ENCODE data around the gene ASPDH. TPM values are rescaled to one million over a fixed set of nuclear protein-coding genes. Genes with fewer than 3 reads are reported as not detected.
A peak's percentile ranks its signal among the peaks of the same experiment; 100 is the strongest.

Gene ASPDH
- total and polyA plus RNA-seq, 2 donors (not counting 3 experiments of a cell fraction or from before 2014, with no cell fraction given): not detected

DNA sequence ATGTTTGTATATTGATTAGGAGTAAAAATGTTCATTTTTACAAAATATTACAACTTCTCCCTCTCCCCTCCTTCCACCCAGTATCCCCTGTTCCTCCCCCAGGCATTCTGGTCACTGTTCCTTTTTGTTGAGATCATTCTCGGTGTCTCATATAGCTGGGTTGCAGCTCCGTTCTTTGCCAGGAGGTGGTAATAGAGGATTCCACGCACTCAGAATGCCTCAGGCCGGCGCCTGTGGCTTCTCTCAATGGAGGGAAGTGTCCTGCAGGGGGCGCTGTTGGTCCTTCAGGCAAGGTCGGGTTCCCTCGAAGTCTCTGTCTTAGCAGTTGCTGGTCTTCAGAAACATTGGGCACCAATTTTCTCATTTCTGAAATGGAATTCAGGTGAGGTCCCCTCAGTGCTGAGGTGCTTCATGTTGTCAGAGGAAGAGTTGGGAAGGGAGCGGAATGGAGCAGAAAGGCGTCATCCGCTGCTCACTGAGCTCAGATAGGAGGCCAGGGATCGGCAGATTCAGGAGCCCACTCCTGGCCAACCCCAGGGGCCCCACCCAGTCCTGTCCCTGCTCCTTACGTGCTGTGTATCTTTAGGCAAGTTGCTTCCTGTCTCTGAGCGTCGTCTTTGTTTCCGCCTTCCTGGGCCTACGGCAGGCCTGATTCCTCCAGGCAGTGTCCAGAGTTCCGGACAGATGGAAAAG, 26.7 kb downstream of the ASPDH start:
- DNase-seq (ENCODE audit: low read depth, low spot score) (peak; percentile 15), FAIRE-seq (no peak)
- Histone ChIP-seq H3K4me3 (replicated peaks in 1 of 3; ENCODE audit: insufficient read depth in 1 of 3, low read depth in 1 of 3, low read length in 3 of 3) (no peak overlapping the region), H3K27me3 (ENCODE audit: control insufficient read depth in 2 of 2, insufficient read depth in 2 of 2, low read length in 2 of 2) (peaks cover 9 to 10% of the 10 kb centered on the region in 2 experiments), H3K4me2 (ENCODE audit: insufficient read depth, low read length) (no peak overlapping the region), H3K4me1 (ENCODE audit: control insufficient read depth, extremely low read depth, insufficient read depth, low read length) (no peaks in the 10 kb centered on the region), H3K36me3 (ENCODE audit: control insufficient read depth in 2 of 2, extremely low read depth in 1 of 2, insufficient read depth in 2 of 2, low read length in 2 of 2) (peaks cover 0 to 6% of the 10 kb centered on the region in 2 experiments), H2AFZ (ENCODE audit: low read depth, low read length) (no peak overlapping the region), H4K20me1 (replicated peaks; ENCODE audit: control insufficient read depth, extremely low read depth, insufficient read depth, low read length) (no peaks in the 10 kb centered on the region), H3K9me1 (replicated peaks; ENCODE audit: control insufficient read depth, extremely low read depth, insufficient read depth, low read length) (no peaks in the 10 kb centered on the region), H3K9me3 (replicated peaks; ENCODE audit: control insufficient read depth, insufficient read depth, low read length) (no peaks in the 10 kb centered on the region), H3K9ac (replicated peaks; ENCODE audit: extremely low read depth, insufficient read depth, low read length) (no peak overlapping the region), H3K79me2 (ENCODE audit: control insufficient read depth, insufficient read depth, low read length) (no peaks in the 10 kb centered on the region), H3K27ac (ENCODE audit: insufficient read depth, low read depth, low read length) (no peak overlapping the region)
- POLR2A ChIA-PET: no interaction called here
- CTCF ChIA-PET: interaction anchor here (0.7 to 1.7 kb wide), 5 partner anchors 8 to 130 kb away, joined by 3 to 6 read pairs (median 4); partner anchors contain the start of gene JOSD2
- intact Hi-C loops (cut with micrococcal nuclease): no loop called here
- BruUV-seq (replicated peaks): no TSS peak
- dilution Hi-C loops (cut with MboI; ENCODE audit: extremely low pct_ligation_motif_present, low sequenced_read_pairs): no loop called here
- no peak for TF ChIP-seq JUN (IDR thresholded peaks at IDR 0.05; ENCODE audit: borderline replicate concordance, insufficient read depth, insufficient read length, low read depth)
- no peak for TF ChIP-seq EZH2 (IDR thresholded peaks at IDR 0.05; ENCODE audit: borderline replicate concordance, low read depth, low read length, severe bottlenecking)
- TF ChIP-seq, protein P1, sequence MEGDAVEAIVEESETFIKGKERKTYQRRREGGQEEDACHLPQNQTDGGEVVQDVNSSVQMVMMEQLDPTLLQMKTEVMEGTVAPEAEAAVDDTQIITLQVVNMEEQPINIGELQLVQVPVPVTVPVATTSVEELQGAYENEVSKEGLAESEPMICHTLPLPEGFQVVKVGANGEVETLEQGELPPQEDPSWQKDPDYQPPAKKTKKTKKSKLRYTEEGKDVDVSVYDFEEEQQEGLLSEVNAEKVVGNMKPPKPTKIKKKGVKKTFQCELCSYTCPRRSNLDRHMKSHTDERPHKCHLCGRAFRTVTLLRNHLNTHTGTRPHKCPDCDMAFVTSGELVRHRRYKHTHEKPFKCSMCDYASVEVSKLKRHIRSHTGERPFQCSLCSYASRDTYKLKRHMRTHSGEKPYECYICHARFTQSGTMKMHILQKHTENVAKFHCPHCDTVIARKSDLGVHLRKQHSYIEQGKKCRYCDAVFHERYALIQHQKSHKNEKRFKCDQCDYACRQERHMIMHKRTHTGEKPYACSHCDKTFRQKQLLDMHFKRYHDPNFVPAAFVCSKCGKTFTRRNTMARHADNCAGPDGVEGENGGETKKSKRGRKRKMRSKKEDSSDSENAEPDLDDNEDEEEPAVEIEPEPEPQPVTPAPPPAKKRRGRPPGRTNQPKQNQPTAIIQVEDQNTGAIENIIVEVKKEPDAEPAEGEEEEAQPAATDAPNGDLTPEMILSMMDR (IDR thresholded peaks at IDR 0.05; ENCODE audit: extremely low read depth in 1 of 2, insufficient read depth in 1 of 2, low read depth in 1 of 2, low read length in 2 of 2): peak; percentile 48 to 65
- no peak for TF ChIP-seq GATA2 (IDR thresholded peaks at IDR 0.05; ENCODE audit: insufficient read depth, insufficient read length, low read depth, low read length)

Data from endothelial cell of umbilical vein (primary cell).